Left hindlimb (tissue), 1 donor: ENCODE measurements around the gene EMC10.

Experiments
- DNase-seq: peaks from one replicate; pipeline ENCODE4 v3.0.0-alpha.2; 2018

The EMC10 gene

DNA sequence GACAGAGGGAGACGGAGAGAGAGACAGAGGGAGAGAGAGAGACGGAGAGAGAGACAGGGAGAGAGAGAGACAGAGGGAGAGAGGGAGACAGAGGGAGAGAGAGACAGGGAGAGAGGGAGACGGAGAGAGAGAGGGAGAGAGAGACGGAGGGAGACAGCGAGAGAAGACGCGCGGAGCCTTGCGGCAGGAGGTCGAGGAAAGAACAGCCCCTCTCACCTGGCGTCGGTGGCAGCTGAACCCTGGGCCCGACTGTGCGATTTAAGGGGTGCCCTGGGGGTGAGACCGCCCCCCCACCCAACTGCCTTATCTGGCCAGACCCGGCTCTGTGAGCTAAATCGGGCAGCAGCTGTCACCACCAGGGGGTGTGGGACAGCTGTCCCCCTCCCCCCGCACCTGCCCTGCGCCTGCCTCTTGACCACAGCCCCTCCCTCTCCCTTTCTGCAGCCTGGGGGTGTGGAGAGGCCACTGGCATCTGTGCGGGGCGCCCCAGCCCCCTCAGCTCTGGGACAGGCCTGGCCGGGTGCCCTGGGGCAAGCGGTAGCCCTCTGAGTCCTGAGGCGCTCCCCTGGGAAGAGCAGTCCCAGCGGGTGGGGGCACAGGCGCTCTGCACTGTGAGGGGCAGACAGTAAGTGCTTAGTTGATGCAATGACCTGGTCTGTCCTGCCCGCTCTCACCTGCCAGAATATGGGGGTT lies 23.9 kb downstream of the EMC10 start:
- DNase-seq = peak; percentile 70

DNA sequence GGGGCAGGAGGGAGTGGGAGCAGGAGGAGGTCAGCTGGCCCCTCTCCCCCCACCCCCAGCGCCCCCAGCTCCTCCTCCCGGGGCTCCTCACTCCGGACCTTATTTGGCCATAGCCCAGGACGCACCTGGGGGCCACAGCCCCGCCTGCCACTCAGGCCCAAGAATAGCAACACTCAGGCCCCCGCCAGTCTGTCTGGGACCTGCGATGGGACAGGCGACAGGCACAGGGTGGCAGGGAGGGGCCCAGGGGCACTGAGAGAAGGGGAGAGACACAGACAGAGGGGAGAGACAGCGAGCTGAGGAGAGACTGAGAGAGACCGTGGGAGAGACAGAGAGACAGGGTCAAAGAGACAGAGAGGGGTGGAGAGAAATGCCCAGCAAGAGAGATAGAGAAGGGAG lies 24.4 kb downstream of the EMC10 start:
- no peak for DNase-seq

DNA sequence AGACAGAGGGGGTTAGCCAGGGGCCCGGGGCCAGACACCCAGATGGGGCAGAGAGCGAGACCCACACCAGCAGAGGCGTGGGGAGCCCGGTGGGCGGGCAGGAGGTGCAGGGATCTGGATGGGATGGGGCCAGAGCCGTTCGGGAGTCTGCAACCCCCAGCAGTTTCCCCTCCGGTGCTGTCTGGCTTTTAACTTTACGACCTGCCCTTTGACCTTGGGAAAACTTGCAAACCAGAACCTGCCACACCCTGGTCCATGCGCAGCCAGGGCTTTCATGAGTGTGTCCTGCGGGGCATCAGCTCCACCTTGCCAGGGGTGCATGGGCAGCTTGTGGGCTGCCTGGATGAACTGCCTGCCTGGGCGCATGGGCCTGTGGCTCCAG lies 24.9 kb downstream of the EMC10 start:
- DNase-seq = no peak

DNA sequence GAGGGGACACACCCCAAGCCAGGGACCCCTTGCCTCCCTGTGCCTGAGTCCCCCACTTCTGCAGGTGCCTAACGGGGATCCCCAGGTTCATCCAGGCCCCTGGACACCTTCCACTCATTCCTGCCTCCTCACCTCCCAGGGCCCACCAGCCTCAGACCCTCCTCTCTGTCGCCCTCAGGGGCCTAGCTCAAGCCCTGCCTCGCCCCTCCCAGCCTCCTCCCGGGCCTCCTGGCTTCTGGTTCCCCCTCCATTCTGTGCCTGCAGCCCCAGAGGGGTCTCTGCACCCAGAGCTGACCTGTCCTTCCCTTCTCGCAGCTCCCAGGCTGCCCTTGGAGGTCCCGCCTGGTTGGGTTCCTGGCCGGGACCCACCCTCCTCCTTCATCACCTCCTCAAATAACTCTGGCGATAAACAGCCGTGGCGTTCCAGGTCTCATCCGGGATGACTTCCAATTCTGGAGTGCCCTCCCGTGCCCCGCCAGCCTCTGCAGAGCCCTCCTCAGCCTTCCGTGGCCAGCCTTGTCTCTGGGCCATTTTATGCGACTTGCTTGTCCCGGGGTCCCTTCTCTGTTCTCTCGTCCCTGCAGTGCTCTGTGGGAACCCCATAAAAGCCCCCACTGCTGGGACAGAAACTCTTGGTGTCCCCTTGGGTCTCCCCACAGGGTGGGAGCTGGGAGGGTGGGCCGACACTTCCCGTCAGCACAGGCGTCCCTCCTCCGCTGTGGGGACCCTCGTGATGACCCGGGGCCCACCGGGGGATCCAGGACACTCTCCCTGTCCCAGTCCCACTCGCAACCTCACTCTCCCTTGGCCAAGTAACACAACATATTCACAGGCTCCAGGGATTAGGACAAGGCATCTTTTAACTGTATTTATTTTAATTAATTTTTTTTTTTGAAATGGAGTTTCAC lies 25.5 kb downstream of the EMC10 start:
- DNase-seq = no peak

DNA sequence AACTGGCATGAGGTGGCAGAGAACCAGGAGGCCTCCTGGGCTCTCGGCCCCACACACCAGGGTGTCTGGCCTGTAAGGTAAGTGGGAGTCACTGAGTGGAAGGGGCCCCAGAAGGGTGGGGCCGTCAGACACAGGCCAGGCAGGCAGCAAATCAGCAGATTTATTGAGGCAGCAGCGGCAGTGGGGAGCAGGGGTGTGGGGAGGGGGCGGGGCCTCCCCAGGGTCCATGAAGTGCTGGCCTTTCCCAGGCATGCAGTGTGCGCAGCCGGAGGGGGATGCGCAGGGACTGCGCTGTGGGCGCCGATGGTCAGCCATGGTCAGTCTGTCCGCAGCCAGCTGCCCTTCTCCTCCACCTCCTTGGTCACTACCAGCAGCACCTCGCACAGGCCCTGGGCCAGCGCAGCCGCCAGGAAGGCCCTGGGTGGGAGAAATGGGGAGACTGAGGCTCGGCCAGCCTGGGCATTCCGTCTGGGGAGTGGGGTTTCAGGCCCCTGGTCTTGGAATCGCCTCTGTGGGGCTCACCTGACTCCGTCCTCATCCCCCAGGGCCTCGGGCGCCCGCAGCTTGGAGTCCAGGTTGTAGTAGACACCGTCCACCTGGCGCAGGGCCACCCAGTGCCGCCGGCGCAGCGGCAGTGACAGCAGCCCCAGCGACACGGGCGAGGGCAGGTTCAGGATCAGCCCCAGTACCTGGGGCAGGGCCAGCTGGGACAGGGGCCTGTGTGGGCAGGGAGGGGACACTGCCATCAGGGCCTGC lies 29.7 kb downstream of the EMC10 start:
- DNase-seq = no peak

DNA sequence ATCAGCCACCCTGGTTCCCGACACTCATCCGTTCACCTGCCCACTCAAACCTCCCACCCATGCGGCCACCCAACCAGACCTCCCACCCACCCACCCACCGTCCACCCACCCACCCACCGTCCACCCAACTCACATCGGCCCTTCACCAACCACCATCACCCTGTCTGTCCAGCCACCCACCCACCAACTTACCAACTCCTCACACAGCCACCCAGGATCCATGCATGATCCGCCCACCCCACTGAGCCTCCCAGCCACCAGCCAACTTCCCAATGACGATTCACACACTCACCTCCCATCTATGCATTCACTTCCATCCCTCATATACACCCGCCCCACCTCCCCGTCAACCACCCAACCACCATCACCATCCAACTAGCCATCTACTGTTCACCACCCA lies 30.4 kb downstream of the EMC10 start:
- no peak for DNase-seq

DNA sequence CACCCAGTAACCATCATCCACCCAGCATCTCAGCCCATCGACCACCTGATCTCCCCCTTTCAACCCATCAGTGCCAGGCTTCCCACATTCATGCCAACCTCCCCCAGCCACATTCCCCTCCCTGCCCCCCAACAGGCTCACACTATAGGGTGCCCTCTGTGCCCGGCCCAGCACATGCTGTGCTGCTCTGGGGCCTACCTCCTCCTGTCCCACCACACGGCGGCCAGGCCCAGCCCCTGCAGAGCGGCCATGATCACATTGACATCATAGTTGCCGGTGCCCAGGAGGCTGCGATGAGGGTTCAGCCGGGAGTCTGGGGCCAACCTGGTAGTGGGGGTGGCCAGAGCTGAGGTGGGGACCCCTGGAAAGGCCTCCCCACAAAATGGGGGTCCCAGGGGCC lies 31.1 kb downstream of the EMC10 start:
- DNase-seq = no peak

DNA sequence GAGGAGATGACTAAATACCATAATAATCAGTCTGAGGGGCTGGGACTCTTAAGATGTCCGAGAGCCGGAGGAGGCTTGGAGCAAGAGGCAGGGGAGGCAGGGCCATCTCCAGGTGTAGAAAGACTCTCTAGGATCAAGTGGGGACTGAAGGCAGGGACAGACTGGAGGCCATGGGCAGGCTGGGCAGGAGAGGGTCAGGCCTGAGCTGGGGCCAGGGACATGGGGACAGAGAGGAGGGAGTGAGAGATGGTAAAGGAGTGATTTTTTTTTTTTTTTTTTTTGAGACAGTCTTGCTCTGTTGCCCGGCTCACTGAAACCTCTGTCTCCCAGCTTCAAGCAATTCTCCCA lies 32.5 kb downstream of the EMC10 start:
- DNase-seq = no peak

DNA sequence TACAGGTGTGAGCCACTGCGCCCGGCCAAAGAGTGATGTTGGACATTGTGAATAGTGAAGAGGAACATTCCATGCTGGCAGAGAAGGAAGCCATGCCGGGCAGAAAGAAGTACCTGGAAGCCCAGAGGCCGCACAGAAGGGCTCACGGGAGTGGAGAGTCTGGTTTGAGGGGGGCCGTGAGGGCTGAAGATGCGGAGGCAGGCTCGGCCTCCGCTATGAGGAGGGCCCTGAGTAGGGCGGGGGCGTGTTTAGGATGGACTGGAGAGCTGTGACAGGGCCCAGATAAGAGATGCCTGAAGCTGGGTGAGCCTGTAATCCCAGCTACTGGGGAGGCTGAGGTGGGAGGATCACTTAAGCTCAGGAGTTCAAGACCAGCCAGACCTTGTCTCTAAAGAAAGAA lies 33.1 kb downstream of the EMC10 start:
- DNase-seq = no peak

DNA sequence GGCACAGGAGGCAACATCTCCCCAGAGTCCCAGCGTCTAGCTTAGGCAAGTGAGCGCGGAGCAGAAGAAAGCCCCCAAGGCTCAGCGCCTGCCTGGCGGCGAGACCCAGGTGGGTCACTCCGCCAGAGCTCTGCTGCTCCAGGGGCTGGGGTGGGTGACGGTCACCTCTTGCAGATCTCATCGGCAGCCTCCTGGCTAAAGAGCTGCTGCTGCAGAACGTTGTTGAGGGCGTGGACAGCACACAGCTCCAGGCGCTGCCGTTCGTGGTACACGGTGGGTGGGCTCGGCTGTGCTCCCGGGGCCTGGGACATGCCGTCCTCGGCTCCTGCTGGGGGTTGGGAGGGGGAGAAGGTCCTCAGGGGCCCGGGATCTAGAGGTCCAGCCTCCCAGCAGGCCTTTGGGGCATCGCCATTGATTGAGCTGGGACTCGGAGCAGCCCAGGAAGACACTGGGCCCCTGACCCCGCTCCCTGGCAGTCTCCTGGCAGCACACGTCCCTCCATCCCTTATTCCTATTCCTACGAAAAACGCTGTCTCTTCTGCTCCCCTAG lies 33.9 kb downstream of the EMC10 start:
- peak; percentile 55 for DNase-seq

DNA sequence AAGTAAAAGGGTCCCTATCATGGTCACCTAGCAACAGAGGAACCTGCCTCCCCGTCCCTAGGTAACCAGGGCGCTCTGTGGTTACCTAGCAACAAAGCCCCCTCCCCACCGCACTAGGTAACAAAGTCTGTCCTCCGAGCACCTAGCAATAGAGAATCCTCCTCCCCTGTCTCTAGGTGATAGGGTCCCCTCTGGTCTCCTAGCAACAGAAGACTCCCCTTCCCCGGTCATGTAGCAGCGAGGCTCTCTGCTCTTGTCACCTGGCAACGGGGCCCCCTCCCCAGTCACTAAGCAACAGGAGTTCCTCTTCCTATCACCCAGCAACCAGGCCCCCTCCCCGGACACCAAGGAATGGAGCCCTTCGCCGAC lies 34.4 kb downstream of the EMC10 start:
- DNase-seq = no peak

DNA sequence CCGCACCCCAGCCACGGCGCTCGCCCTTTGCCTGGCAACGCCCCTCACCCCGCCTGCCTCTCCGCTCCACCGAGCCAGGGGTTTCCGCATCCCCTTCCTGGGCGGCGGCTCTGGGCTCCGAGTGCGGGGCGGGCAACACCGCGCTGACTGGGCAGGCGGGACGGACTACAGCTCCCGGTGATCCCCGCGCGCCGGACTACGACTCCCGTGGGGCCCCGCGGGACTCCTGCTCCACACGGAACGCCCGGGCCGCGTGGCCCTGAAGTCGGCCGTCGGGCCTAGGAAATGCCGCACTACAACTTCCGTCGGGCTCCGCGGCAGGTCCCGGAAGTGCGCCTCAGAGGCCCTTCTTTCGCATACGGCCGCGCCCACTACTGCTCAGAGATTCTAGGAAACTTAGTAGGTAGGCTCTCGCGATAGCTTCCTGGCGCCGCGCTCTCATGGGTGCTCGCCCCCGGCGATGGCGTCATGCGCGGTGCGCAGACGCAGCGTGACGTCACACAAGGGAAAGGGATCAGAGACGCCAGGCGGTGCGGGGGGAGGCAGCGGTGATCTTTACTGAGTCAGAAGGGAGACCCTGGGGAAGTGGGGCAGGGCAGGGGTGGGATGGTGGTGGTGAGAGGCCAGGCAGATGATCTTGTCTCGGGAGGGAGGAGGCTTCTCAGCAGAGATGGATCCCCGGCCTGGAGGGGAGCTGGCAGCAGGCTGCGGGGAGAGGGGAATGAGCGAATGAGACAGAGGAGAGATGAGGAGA lies 34.9 kb downstream of the EMC10 start, which contains the start of gene JOSD2:
JOSD2 (minus strand) TSS at position 123 of the 754 bp plus-strand sequence. CDS start 760 bp downstream, outside the sequence.
- DNase-seq = peak; percentile 99

DNA sequence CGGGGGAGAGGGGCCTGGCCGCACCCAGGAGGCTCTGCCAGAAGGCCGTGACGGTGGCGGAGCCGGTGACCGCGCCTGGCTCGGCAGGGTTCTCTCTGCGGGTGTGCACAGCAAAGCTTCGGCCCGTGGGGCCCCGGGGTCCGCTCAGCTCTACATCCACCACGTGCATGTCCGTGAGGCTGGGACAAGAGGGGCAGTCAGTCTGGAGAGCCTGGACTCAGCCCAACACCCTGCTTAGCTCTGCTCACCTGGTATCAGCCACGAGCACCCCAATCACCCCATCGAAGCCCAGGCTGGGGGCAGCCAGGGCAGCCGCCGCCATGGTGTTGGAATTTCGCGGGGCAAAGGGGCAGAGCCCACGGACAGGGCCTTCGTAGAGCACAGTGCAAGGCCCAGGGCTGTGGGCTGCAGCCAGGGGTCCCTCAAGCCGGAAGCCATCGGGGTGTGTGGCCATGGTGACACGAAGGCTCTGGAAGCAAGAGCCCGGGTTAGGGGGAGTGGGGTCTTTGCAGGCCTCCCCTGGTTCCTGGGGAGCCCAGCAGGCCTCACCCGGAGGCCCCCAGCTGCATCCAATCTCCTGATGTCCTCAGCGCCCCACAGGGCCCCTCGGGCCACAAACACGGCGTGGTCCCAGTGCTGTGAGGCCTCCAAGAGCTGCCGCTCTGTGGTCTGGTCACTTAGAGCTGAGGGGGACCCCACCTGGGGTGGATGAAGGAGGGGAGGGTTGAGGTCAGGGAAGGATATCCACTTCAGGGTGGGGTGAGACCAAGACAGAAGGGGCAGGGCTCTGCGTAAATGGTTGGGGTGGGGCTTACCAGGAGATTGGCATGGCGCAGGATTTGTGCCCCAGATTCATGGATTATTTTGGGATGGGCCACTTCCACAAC lies 36.0 kb downstream of the EMC10 start:
- DNase-seq = peak; percentile 35

DNA sequence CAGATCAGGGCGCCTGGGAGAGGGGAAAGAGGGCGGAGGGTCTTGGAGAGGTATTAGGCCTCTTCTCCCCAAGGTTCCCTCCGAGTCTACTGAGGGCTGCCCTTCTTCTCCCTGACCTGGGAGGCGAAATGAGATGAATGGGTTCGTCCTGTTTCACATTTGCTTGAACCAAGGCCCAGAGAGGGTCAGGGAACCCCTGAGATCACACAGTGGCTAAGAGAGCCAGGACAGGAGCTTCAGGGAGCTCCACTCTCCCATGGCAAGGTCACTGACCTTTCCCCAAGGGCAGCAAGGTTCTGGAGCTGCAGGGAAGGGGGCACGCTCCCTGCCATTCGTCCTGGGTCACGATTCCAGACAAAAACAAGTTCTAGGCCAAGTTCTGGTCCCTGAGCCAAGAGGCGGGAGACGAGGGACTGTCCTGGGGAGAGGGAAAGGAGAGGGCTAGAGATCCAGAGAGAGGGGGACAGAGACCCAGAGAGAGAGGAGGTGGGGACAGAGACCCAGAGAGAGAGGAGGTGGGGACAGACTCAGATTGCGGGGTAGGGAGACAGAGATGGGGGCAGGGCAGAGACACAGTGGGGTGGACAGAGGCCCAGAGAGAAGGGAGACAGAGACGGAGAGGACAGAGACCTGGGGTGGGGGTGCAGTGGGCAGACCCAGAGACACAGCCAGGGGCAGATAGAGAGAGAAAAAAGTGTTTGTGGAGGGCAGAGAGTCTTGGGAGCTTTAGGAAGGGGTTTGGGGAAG lies 36.9 kb downstream of the EMC10 start:
- DNase-seq = no peak

DNA sequence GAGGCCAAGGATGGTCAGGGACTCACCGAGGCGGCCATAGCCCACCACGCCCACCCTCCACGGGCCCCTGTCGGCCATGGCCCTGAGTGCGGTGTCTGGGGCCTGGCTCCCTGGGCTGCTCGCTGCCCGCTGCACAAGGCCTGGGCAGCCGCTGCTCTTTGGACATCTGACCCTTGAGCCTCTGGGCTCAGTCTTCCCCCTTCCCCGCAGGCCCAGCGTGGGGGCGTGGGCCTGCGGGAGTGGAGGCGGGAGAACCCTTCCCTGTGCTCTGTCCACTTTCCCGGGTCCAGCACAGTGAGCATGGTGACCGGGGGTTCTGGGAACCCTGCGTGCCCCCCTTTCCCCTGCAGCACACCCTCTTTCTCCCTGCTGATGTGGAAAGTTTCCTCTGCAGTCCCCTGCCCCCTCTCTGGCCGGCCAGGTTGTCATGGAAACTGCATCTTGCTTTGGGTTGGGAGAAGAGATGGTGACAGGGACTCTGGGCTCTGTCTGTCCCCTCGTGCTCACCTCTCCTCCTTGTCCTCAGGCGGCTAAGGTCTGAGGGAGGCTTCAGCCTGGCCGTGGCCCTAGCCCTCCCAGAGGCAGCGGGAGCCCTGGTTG lies 37.5 kb downstream of the EMC10 start, which contains the start of gene ASPDH:
ASPDH (minus strand) TSS at position 168 of the 600 bp plus-strand sequence; CDS start at position 78, 90 bp downstream.
- peak; percentile 48 for DNase-seq

DNA sequence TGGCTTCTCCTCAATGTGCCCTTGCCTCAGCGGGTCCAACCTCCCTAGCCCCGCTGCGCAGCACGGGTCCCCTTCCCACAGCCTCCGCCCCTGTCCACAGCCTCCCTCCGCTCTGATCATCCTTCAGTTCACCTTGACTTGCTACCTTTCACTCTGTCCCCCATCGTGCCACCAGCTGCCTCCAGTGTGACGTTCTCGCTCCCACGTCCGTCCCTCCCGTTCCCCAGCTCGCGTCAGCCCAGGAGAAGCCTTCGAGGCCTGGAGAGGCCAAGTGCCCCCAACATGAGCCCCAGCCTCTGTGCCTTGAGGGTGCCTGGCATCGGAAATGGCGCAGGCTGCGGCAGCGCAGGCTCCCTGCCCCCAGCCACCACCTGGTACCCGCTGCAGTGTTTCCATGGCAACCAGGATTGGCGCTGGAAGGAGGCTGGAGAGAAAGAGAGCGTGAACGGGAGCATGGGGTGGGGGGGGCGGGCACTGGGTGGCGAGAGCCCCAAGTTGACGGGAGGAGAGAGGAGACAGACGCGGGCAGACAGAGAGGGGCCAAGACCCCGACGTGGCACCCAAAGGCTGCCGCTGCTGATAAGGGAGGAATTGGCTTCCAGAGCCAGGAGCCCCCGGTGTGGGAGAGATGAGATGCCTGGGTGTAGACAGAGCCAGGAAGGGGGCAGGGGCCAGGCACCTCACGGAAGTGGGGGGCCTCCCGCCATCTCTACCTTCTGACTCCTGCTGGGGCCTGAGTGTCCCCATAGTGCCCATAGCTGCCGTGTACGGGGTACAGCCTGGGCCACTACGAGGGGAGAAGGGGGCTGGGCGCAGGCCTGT lies 38.2 kb downstream of the EMC10 start:
- DNase-seq = peak; percentile 41

DNA sequence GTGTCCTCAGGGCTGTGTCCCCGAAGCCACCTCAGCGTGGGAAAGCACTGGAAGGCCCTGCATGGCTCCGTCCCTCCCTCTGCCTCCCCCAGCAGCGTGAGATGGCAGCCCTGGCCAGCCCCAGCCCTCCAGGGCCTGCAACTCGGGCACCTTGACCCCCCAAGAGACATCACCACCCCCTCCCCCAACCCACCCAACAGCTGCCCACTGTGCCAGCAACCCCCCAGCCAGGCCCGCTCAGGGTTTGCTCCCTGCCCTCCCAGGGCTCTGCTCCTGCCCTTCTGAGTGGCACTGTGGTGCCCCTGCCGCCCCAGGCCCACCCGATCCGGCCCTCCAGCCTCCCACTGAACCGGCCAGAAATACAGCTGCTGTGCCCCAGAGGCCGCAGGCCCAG lies 38.9 kb downstream of the EMC10 start:
- DNase-seq = no peak

DNA sequence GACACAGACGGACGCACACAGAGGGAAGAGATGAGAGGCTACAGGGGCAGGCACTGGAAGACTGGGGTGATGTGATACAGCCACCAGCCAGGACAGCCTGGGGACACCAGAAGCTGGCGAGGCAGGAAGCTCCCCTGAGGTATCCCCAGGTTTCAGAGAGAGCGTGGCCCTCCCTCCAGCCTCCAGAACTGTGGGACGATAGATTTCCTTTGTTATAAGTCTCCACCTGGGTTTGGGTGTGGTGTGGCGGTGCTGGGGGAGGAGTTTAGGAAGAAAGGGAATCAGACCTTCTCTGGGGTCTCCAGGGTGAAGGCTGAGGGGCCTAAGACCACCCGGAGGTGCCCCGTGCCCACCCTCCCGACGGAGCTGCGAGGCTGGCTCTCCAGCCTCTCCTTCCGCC lies 40.1 kb downstream of the EMC10 start:
- DNase-seq = no peak
